H4 (cell line): ENCODE measurements around the gene SHISA5. TPM values are rescaled to one million over a fixed set of nuclear protein-coding genes. Genes with fewer than 3 reads are reported as not detected.

Source experiments
- DNase-seq: peaks from one replicate; pipeline ENCODE4 v3.0.0-alpha.2; 2015; ENCODE audit warnings: low spot score
- total RNA-seq: library from RNA; depleted of rRNA; stranded (reverse); fragments of >200 nt; shearing (Covaris generic); gene quantifications from 2 replicates; pipeline ENCODE4 v1.2.3, GENCODE V29; 2014

The SHISA5 gene
- total RNA-seq, 1 experiment from 2014 or later, result 100 TPM

- no peak for DNase-seq
These were observed 44.0 kb downstream of the SHISA5 start for GRCh38 chr3:48459773-48460516.

GRCh38 chr3:48459331-48459730 lies 44.6 kb downstream of the SHISA5 start:
- no peak for DNase-seq

GRCh38 chr3:48456456-48456855 lies 47.5 kb downstream of the SHISA5 start:
- DNase-seq, result no peak

- DNase-seq, result no peak
These were observed 52.7 kb downstream of the SHISA5 start for GRCh38 chr3:48451270-48451669.

GRCh38 chr3:48446425-48447193 lies 57.4 kb downstream of the SHISA5 start, which contains the start of gene ATRIP:
TSS of gene ATRIP (plus strand) at chr3:48446737. CDS start at chr3:48446846, 109 bp downstream.
- DNase-seq, result peak; percentile 63

GRCh38 chr3:48446043-48446424 lies 57.9 kb downstream of the SHISA5 start:
- DNase-seq, result no peak

- DNase-seq, result no peak
These were observed 58.6 kb downstream of the SHISA5 start for GRCh38 chr3:48445277-48445882.

GRCh38 chr3:48441940-48442339 lies 62.0 kb downstream of the SHISA5 start:
- DNase-seq, result no peak

GRCh38 chr3:48440590-48440958 lies 63.4 kb downstream of the SHISA5 start:
- DNase-seq, result no peak

GRCh38 chr3:48439820-48440589 lies 64.0 kb downstream of the SHISA5 start, which contains the start of the genes CCDC51 and TMA7:
TSS of gene CCDC51 (minus strand) at chr3:48440119. CDS start at chr3:48435128, 4,991 bp downstream.
TSS of gene TMA7 (plus strand) at chr3:48440257. CDS start at chr3:48440297, 40 bp downstream.
- peak; percentile 93 for DNase-seq

GRCh38 chr3:48437812-48438211 lies 66.2 kb downstream of the SHISA5 start:
- DNase-seq, result no peak

GRCh38 chr3:48436855-48437254 lies 67.1 kb downstream of the SHISA5 start:
- DNase-seq, result no peak

GRCh38 chr3:48436477-48436787 lies 67.5 kb downstream of the SHISA5 start:
- DNase-seq, result no peak

GRCh38 chr3:48435774-48436476 lies 68.0 kb downstream of the SHISA5 start:
- DNase-seq, result peak; percentile 65

GRCh38 chr3:48435223-48435595 lies 68.8 kb downstream of the SHISA5 start:
- no peak for DNase-seq

GRCh38 chr3:48434591-48435222 lies 69.3 kb downstream of the SHISA5 start:
- no peak for DNase-seq

GRCh38 chr3:48433472-48434118 lies 70.4 kb downstream of the SHISA5 start:
- DNase-seq, result no peak

GRCh38 chr3:48432411-48433371 lies 71.3 kb downstream of the SHISA5 start:
- no peak for DNase-seq
